Mesendoderm (in vitro differentiated cells): Measurements from ENCODE around the gene MAP4K1.
A peak's percentile ranks its signal among the peaks of the same experiment; 100 is the strongest.
"Not testable (repeated sequence)": the region's sequence is repeated elsewhere in the genome, so short reads cannot be mapped to it uniquely, and the experiment has no call there.

Source experiments
- DNase-seq: peaks from one replicate; pipeline ENCODE4 v3.0.0; 2013
- H2AK5ac ChIP-seq: 2 replicates; pipeline ENCODE4 v1.6.1; 2013; ENCODE audit warnings: low read length, inconsistent platforms
- H2BK120ac ChIP-seq: 2 replicates; pipeline ENCODE4 v1.6.1; 2013; ENCODE audit warnings: low read depth, mild to moderate bottlenecking, low read length, moderate library complexity, mixed read lengths
- H2BK15ac ChIP-seq: replicated peaks from 2 replicates; pipeline ENCODE4 v1.6.1; 2013; ENCODE audit warnings: low read depth, mild to moderate bottlenecking, moderate library complexity
- H2BK5ac ChIP-seq: 2 replicates; pipeline ENCODE4 v1.6.1; 2013; ENCODE audit warnings: low read length, inconsistent platforms
- H3K18ac ChIP-seq: 2 replicates; pipeline ENCODE4 v1.6.1; 2013; ENCODE audit warnings: mild to moderate bottlenecking, low read length, mixed read lengths
- H3K23ac ChIP-seq: one replicate; pipeline ENCODE4 v1.6.1; 2013; ENCODE audit warnings: low read length
- H3K27ac ChIP-seq: 2 replicates; pipeline ENCODE4 v1.5.1; 2013; ENCODE audit warnings: low read depth, mild to moderate bottlenecking, inconsistent platforms, low read length, moderate library complexity
- H3K27me3 ChIP-seq: 2 replicates; pipeline ENCODE4 v1.6.1; 2013; ENCODE audit warnings: low read length, control low read depth, mild to moderate bottlenecking, inconsistent platforms; ENCODE audit not compliant: insufficient read depth, poor library complexity
- H3K36me3 ChIP-seq: 2 replicates; pipeline ENCODE4 v1.6.1; 2013; ENCODE audit warnings: low read length, inconsistent platforms; ENCODE audit not compliant: control insufficient read depth, insufficient read depth
- H3K4ac ChIP-seq: one replicate; pipeline ENCODE4 v1.6.1; 2013; ENCODE audit warnings: low read depth, mild to moderate bottlenecking, low read length, moderate library complexity
- H3K4me1 ChIP-seq: 2 replicates; pipeline ENCODE4 v1.6.1; 2013; ENCODE audit warnings: low read depth, low read length, inconsistent platforms; ENCODE audit not compliant: control insufficient read depth
- H3K4me2 ChIP-seq: 2 replicates; pipeline ENCODE4 v1.6.1; 2013; ENCODE audit warnings: low read length
- H3K4me3 ChIP-seq: 2 replicates; pipeline ENCODE4 v1.5.1; 2013; ENCODE audit warnings: mild to moderate bottlenecking, low read length
- H3K56ac ChIP-seq: one replicate; pipeline ENCODE4 v1.6.1; 2013; ENCODE audit warnings: low read length
- H3K79me1 ChIP-seq: 2 replicates; pipeline ENCODE4 v1.6.1; 2013; ENCODE audit warnings: low read length, inconsistent platforms
- H3K79me2 ChIP-seq: 2 replicates; pipeline ENCODE4 v1.6.1; 2013; ENCODE audit warnings: mild to moderate bottlenecking, low read length; ENCODE audit not compliant: control insufficient read depth, insufficient read depth
- H3K9ac ChIP-seq: 2 replicates; pipeline ENCODE4 v1.6.1; 2013; ENCODE audit warnings: low read length, inconsistent platforms
- H4K5ac ChIP-seq: one replicate; pipeline ENCODE4 v1.6.1; 2013; ENCODE audit warnings: low read length
- H4K8ac ChIP-seq: one replicate; pipeline ENCODE4 v1.6.1; 2013; ENCODE audit warnings: low read depth, mild to moderate bottlenecking, control low read depth, low read length, moderate library complexity
- WGBS: extraction: QIAGEN DNeasy Blood & Tissue Kit; methylation state at CpG from one replicate; pipeline ENCODE4 v1.1.7; 2013; ENCODE audit warnings: low lambda C conversion rate, missing lambda C conversion rate; ENCODE audit not compliant: insufficient coverage; ENCODE audit errors: extremely low coverage; 5-methylcytosine and 5-hydroxymethylcytosine counted together

Gene MAP4K1

GRCh38 chr19:38561053-38561606 lies 56.6 kb downstream of the MAP4K1 start:
- Histone ChIP-seq H3K79me1 (no peaks in the 10 kb centered on the region), H3K4ac (no peak overlapping the region), H3K56ac (no peak overlapping the region), H3K79me2 (no peaks in the 10 kb centered on the region), H3K18ac (no peak overlapping the region), H3K23ac (no peak overlapping the region), H2BK5ac (no peak overlapping the region), H4K5ac (no peak overlapping the region), H3K36me3 (no peaks in the 10 kb centered on the region), H3K9ac (no peak overlapping the region), H3K27me3 (no peaks in the 10 kb centered on the region), H3K4me1 (no peaks in the 10 kb centered on the region), H3K4me3 (no peak overlapping the region), H2BK15ac (no peak overlapping the region), H3K27ac (no peak overlapping the region), H4K8ac (no peak overlapping the region), H2BK120ac (no peak overlapping the region), H3K4me2 (no peak overlapping the region), H2AK5ac (no peak overlapping the region)
- no CpG with 5 or more reads among the region's 42 CpGs for WGBS
- DNase-seq, result no peak

GRCh38 chr19:38559428-38560401 lies 58.0 kb downstream of the MAP4K1 start:
- Histone ChIP-seq H2BK15ac (no peak overlapping the region), H3K79me1 (no peaks in the 10 kb centered on the region), H3K56ac (no peak overlapping the region), H3K27me3 (no peaks in the 10 kb centered on the region), H4K8ac (no peak overlapping the region), H3K23ac (no peak overlapping the region), H3K4ac (no peak overlapping the region), H3K18ac (no peak overlapping the region), H3K4me2 (no peak overlapping the region), H4K5ac (no peak overlapping the region), H3K4me1 (no peaks in the 10 kb centered on the region), H2BK120ac (no peak overlapping the region), H3K36me3 (no peaks in the 10 kb centered on the region), H2BK5ac (no peak overlapping the region), H2AK5ac (no peak overlapping the region), H3K9ac (no peak overlapping the region), H3K4me3 (no peak overlapping the region), H3K27ac (no peak overlapping the region), H3K79me2 (no peaks in the 10 kb centered on the region)
- no peak for DNase-seq
- whole genome bisulfite sequencing, result no CpG with 5 or more reads among the region's 13 CpGs

- H3K79me2 ChIP-seq, H3K27ac ChIP-seq, H3K27me3 ChIP-seq, H3K4me1 ChIP-seq, H3K23ac ChIP-seq, H2BK15ac ChIP-seq, H4K5ac ChIP-seq, H2BK5ac ChIP-seq, H4K8ac ChIP-seq, H3K4me3 ChIP-seq, H2AK5ac ChIP-seq, H3K56ac ChIP-seq, H3K18ac ChIP-seq, H2BK120ac ChIP-seq, H3K4ac ChIP-seq, H3K4me2 ChIP-seq, H3K79me1 ChIP-seq, DNase-seq, H3K36me3 ChIP-seq, H3K9ac ChIP-seq: not testable (repeated sequence)
- WGBS, result no CpG with 5 or more reads among the region's 7 CpGs
These were observed 58.8 kb downstream of the MAP4K1 start for GRCh38 chr19:38558933-38559332.

- Histone ChIP-seq H4K8ac (no peak overlapping the region), H2BK5ac (no peak overlapping the region), H3K79me1 (no peaks in the 10 kb centered on the region), H3K56ac (no peak overlapping the region), H2BK120ac (no peak overlapping the region), H2BK15ac (no peak overlapping the region), H3K4me3 (no peak overlapping the region), H2AK5ac (no peak overlapping the region), H3K4ac (no peak overlapping the region), H3K27ac (no peak overlapping the region), H3K79me2 (no peaks in the 10 kb centered on the region), H3K18ac (no peak overlapping the region), H3K27me3 (no peaks in the 10 kb centered on the region), H4K5ac (no peak overlapping the region), H3K4me1 (no peaks in the 10 kb centered on the region), H3K9ac (no peak overlapping the region), H3K4me2 (no peak overlapping the region), H3K23ac (no peak overlapping the region), H3K36me3 (no peaks in the 10 kb centered on the region)
- DNase-seq, result peak; percentile 25
- WGBS, result no CpG with 5 or more reads among the region's 12 CpGs
These were observed 60.5 kb downstream of the MAP4K1 start for GRCh38 chr19:38557205-38557799.

- H3K4ac ChIP-seq, result no peak overlapping the region
- H3K9ac ChIP-seq, result no peak overlapping the region
- no peak overlapping the region for H3K4me3 ChIP-seq
- H3K4me1 ChIP-seq, result no peaks in the 10 kb centered on the region
- no peaks in the 10 kb centered on the region for H3K27me3 ChIP-seq
- no peaks in the 10 kb centered on the region for H3K36me3 ChIP-seq
- no peaks in the 10 kb centered on the region for H3K79me1 ChIP-seq
- H4K8ac ChIP-seq, result no peak overlapping the region
- H3K27ac ChIP-seq, result no peak overlapping the region
- no peak overlapping the region for H3K56ac ChIP-seq
- H2BK120ac ChIP-seq, result no peak overlapping the region
- peak; percentile 18 for DNase-seq
- H3K18ac ChIP-seq, result no peak overlapping the region
- H2AK5ac ChIP-seq, result no peak overlapping the region
- H2BK5ac ChIP-seq, result no peak overlapping the region
- no peak overlapping the region for H3K23ac ChIP-seq
- H3K79me2 ChIP-seq, result no peaks in the 10 kb centered on the region
- no peak overlapping the region for H3K4me2 ChIP-seq
- WGBS, result no CpG with 5 or more reads among the region's 7 CpGs
- no peak overlapping the region for H2BK15ac ChIP-seq
- H4K5ac ChIP-seq, result no peak overlapping the region
These were observed 61.1 kb downstream of the MAP4K1 start for GRCh38 chr19:38556521-38557174.
